IPS-11a (cell line): Measurements from ENCODE around the gene GOLGA7B.

Source experiments
- H3K4me3 ChIP-seq: one replicate; pipeline ENCODE4 v1.5.1; 2013; ENCODE audit warnings: low read depth, low read length, control low read depth

The GOLGA7B gene

GRCh38 chr10:97849687-97850402 is at the start of gene GOLGA7B:
Gene GOLGA7B, plus strand, starts transcription at chr10:97849843. Its CDS starts 461 bp downstream, at chr10:97850304.
- peak within 1 kb of the TSS; percentile 45 for H3K4me3 ChIP-seq

GRCh38 chr10:97800474-97800873 is 49.2 kb upstream of the GOLGA7B start:
- no peak overlapping the region for H3K4me3 ChIP-seq

DNA sequence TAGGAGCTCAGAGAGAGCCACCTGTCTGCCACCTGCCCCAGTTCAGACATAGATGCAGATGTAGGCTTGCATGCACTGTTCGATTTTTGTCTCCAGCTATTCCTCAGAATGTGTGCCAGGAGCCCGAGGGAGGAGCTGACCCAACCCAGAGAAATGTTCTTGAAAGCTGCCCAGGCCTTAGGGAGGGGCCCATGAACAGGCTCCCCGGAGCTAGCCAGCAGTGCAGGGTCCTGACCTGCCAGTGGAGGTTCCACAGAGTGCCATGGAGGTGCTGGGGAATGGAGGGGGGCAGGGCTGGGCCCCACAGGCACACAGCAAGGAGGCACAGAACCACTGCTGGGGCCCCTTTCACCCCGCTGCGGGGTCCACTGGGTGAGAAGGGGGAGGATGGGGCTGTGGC is 48.2 kb upstream of the GOLGA7B start:
- H3K4me3 ChIP-seq: no peak overlapping the region

DNA sequence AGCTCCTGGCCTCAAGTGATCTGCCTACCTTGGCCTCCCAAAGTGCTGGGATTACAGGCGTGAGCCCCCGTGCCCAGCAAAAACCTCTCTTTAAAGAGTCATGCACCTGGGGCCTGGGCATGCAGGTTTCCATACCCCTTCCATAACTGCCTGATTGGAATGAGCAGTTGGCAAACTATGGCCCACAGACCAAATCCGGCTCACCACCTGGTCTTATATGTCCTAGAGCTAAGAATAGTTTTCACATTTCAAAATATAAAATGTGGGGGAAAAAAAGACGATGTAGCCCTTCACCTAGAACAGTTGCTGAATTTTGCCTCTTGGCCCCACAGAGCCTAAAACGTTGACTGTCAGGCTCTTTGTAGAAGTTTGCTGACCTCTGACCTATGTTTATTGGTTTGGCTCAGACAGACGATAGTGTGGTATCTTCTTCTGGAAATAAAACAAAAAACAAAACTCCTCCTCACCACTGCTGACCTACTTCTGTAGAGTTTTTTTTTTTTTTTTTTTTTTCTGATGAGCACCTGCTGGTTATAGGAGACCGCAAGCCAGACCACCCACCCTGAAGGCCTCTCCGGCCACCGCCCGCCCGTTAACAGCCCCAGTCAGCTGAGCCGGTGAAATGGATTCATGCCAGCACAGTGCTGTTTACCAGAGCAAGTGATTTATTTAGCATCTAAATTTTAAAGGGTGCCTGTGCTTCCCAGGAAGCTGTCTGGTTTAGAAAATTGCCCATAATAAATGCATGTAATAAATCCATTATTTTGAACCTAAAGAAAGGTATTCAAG is 44.4 kb upstream of the GOLGA7B start:
- no peak overlapping the region for H3K4me3 ChIP-seq

GRCh38 chr10:97805949-97806348 is 43.7 kb upstream of the GOLGA7B start:
- H3K4me3 ChIP-seq: no peak overlapping the region

- H3K4me3 ChIP-seq: no peak overlapping the region
These were observed 39.2 kb upstream of the GOLGA7B start for GRCh38 chr10:97810446-97810845.

DNA sequence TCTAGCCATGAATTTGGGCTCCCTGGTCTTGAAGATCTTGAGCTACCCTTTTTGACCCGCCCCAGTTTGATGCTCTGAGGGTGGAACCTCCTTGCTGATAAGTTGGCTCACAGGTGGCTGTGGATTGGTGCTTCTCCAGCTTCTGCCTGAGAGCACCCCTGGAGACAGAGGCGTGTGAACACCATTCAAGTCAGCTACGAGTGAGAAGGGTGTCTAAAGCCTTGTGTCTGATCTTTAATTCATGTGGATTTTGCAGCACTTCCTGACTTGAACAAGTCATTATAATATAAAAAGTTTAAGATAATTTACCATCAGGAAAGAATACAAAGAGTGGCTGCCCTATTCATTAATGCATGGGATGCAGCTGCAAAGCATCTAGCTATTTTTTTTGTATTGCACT is 37.7 kb upstream of the GOLGA7B start:
- no peak overlapping the region for H3K4me3 ChIP-seq

- H3K4me3 ChIP-seq: no peak overlapping the region
These were observed 36.9 kb upstream of the GOLGA7B start for GRCh38 chr10:97812696-97813095.

DNA sequence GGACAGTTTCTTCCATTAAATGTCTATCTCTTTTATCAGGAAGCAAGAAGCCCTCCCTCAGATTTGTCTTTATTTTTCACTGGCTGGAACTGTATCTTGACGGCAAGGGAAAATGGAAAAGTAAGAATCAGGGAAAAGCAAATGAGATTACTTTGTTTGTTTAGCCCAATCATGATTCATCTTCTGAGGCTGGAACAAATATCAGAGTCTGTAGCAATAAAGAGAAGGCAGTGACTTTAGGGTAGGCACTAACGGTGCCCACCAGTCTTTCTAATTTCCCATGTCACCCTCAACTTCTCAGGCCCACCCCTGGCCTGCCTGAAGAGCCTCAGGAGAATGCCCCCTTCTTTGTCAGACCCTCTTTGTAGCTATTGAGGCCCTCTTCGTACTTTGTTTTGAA is 36.3 kb upstream of the GOLGA7B start:
- no peak overlapping the region for H3K4me3 ChIP-seq

DNA sequence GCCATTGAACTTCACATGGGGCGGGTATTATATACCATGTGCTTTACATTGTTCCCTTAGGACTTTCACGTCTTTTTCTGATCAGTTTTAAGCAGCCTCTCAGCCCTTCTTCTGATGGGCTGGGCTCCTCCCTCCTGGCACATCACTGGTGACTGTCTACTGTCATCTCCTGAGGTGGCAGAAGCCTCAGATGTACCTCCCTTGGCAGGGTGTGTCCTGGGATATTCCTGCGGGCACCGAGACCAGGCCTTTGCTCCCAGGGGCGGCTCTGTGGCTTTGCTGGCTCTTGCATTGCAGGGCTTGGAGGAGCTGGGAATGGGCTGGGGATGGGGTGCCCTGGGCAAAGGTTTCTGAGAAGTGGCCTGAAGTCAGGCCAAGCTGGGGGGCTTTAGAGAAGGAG is 34.6 kb upstream of the GOLGA7B start:
- H3K4me3 ChIP-seq: no peak overlapping the region

DNA sequence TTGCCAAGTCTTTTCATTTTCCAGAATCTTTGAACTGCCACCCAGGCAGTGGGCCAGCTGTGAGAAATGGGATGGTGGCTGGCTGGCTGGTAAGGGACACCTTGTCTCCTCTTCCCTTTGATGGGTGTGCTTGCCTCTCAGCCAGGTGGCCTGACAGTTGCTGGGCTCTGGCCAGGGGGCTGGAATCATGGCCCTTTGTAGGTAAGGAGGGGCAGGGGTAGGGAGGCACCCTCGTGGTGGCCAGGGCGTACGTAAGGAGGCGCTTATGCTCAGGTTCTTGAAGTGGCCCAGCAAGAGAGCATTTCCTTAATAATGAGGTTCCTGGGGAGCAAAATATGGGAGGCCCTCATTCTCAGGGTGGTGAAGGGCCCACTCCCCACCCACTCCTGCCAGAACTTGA is 33.0 kb upstream of the GOLGA7B start:
- H3K4me3 ChIP-seq: no peak overlapping the region

GRCh38 chr10:97818572-97818971 is 31.1 kb upstream of the GOLGA7B start:
- no peak overlapping the region for H3K4me3 ChIP-seq

GRCh38 chr10:97820096-97820704 is 29.4 kb upstream of the GOLGA7B start:
- H3K4me3 ChIP-seq: no peak overlapping the region

GRCh38 chr10:97821308-97822038 is 28.2 kb upstream of the GOLGA7B start:
- no peak overlapping the region for H3K4me3 ChIP-seq

DNA sequence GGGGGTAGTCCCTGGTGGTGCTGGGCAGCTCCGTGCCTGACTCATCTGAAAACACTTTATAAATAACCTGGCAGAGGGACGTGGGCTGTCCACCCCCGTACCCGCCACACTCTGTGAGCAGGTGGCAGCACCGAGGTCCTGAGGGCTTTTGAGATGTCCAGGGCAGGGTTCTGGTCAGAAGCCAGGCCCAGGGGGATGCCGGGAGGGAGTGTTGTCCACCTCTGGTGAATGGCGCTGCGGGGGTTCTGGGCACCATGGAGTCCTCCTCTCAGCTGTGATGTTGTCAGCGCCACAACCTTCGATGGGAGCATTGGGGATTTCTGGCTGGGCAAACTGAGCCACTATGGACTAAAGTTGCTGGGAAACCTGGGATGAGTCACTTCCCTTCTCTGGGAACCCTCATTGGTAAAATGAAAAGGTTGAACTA is 27.4 kb upstream of the GOLGA7B start:
- no peak overlapping the region for H3K4me3 ChIP-seq

GRCh38 chr10:97823734-97824133 is 25.9 kb upstream of the GOLGA7B start:
- no peak overlapping the region for H3K4me3 ChIP-seq

GRCh38 chr10:97825020-97825760 is 24.5 kb upstream of the GOLGA7B start:
- no peak overlapping the region for H3K4me3 ChIP-seq

- H3K4me3 ChIP-seq: no peak overlapping the region
These were observed 22.8 kb upstream of the GOLGA7B start for GRCh38 chr10:97826892-97827291.

DNA sequence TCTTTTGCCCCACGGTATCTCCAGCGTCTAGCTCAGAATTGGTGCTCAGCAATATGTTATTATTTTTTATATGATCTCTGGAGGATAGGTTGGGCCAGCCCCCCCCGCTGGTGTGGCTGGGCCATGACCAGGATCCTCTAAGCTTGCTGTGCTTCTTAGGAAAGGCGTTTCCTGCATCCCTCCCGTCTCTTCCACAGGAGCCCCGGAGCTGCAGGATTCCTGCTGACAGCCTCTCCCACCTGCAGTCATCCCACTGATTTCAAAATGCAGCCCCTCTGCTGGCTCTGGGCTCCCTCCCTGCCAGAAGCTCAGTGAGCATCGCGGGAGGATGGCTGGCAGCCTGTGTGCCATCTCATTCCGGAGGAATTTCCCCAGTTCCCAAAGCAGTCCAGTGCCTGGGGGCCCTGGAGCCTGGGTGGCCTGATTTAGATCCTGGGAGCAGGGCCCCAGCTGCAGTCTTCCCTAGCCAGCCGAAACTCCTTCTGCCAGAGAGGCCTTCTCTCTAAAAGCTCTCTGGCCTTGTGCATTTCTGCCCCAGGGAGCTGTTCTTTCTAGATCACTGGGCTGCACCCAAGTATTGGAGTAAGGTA is 21.8 kb upstream of the GOLGA7B start:
- no peak overlapping the region for H3K4me3 ChIP-seq

DNA sequence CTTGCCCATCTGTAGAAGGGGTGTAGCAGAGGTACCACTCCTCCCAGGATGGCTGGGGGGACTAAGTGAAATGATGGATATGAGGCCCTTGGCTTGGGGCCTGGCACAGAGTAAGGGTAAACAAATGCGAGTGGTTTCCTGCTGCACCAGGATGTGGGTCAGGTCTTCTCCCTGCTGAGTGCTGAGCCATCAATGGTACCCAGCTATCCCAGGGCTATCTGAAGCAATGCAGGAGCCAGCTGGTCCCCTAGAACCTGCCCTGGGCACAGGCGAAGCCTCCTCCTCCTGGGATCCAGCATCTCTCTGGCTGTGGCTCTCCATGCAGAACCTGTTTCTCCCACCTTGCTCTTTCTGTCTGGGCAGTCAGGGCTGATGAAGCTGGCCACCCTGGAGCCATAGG is 20.9 kb upstream of the GOLGA7B start:
- no peak overlapping the region for H3K4me3 ChIP-seq
